SK-N-SH treated with all-trans-retinoic acid at 6 μM for 48 hours (cell line): ENCODE measurements around the gene KCNH2.

ENCODE experiments used
- ATAC-seq: fragments of 200-7000 bp; cut with Tn5 transposase; 3 replicates; pipeline ENCODE4 v1.9.1; 2020; ENCODE audit warnings: mild to moderate bottlenecking, moderate library complexity
- ARNTL ChIP-seq: fragments of 450-650 bp; formaldehyde crosslinking; IDR thresholded peaks from 2 replicates; pipeline ENCODE4 v1.5.0; 2020; ENCODE audit warnings: low read depth, mild to moderate bottlenecking, moderate library complexity, borderline replicate concordance
- BACH2 ChIP-seq: fragments of 250-450 bp; sonication (Bioruptor Pico); IDR thresholded peaks from 2 replicates; pipeline ENCODE4 v1.9.0; 2021; ENCODE audit warnings: mild to moderate bottlenecking, borderline replicate concordance
- CREB5 ChIP-seq: fragments of 250-450 bp; sonication (Bioruptor Pico); IDR thresholded peaks from 2 replicates; pipeline ENCODE4 v1.5.1; 2020; ENCODE audit warnings: low read depth, mild to moderate bottlenecking, moderate library complexity
- CSDC2 ChIP-seq: fragments of 250-450 bp; sonication (Bioruptor Pico); IDR thresholded peaks from 2 replicates; pipeline ENCODE4 v1.5.0; 2020; ENCODE audit warnings: mild to moderate bottlenecking, moderate library complexity
- CSRNP3 ChIP-seq: fragments of 250-450 bp; sonication (Bioruptor Pico); IDR thresholded peaks from 2 replicates; pipeline ENCODE4 v1.5.1; 2021; ENCODE audit warnings: mild to moderate bottlenecking, moderate library complexity
- ESRRG ChIP-seq: fragments of 250-450 bp; sonication (Bioruptor Pico); IDR thresholded peaks from 2 replicates; pipeline ENCODE4 v1.6.1; 2021; ENCODE audit warnings: mild to moderate bottlenecking
- GLIS3 ChIP-seq: fragments of 250-450 bp; sonication (Bioruptor Pico); IDR thresholded peaks from 2 replicates; pipeline ENCODE4 v1.5.0; 2020; ENCODE audit warnings: mild to moderate bottlenecking, moderate library complexity
- ISL1 ChIP-seq: fragments of 250-450 bp; sonication (Bioruptor Pico); IDR thresholded peaks from 2 replicates; pipeline ENCODE4 v2.1.2; 2022; ENCODE audit warnings: mild to moderate bottlenecking, moderate library complexity
- OSR1 ChIP-seq: fragments of 250-450 bp; sonication (Bioruptor Pico); IDR thresholded peaks from 2 replicates; pipeline ENCODE4 v1.8.0; 2022; ENCODE audit warnings: moderate library complexity, mild to moderate bottlenecking, inconsistent platforms
- PATZ1 ChIP-seq: fragments of 250-450 bp; sonication (Bioruptor Pico); IDR thresholded peaks from 2 replicates; pipeline ENCODE4 v1.8.0; 2020; ENCODE audit warnings: mild to moderate bottlenecking, moderate library complexity, borderline replicate concordance
- PPARA ChIP-seq: fragments of 250-450 bp; sonication (Bioruptor Pico); IDR thresholded peaks from 2 replicates; pipeline ENCODE4 v1.5.0; 2020; ENCODE audit warnings: mild to moderate bottlenecking, borderline replicate concordance
- RARB ChIP-seq: fragments of 250-450 bp; sonication (Bioruptor Pico); IDR thresholded peaks from 2 replicates; pipeline ENCODE4 v1.8.0; 2021; ENCODE audit warnings: mild to moderate bottlenecking, moderate library complexity
- SNAI2 ChIP-seq: fragments of 250-450 bp; sonication (Bioruptor Pico); IDR thresholded peaks from 2 replicates; pipeline ENCODE4 v1.5.0; 2020; ENCODE audit warnings: mild to moderate bottlenecking, moderate library complexity
- TCF4 ChIP-seq: fragments of 250-450 bp; sonication (Bioruptor Pico); IDR thresholded peaks from 2 replicates; pipeline ENCODE4 v1.8.0; 2021; ENCODE audit warnings: mild to moderate bottlenecking, moderate library complexity, borderline replicate concordance
- TOX ChIP-seq: fragments of 250-450 bp; sonication (Bioruptor Pico); IDR thresholded peaks from 2 replicates; pipeline ENCODE4 v1.8.0; 2021; ENCODE audit warnings: mild to moderate bottlenecking, moderate library complexity, borderline replicate concordance
- TSHZ2 ChIP-seq: fragments of 250-450 bp; sonication (Bioruptor Pico); IDR thresholded peaks from 2 replicates; pipeline ENCODE4 v1.5.0; 2020; ENCODE audit warnings: mild to moderate bottlenecking, moderate library complexity
- ZC3H10 ChIP-seq: fragments of 250-450 bp; sonication (Bioruptor Pico); IDR thresholded peaks from 2 replicates; pipeline ENCODE4 v1.5.1; 2021; ENCODE audit warnings: mild to moderate bottlenecking, moderate library complexity
- ZFP3 ChIP-seq: fragments of 250-450 bp; sonication (Bioruptor Pico); IDR thresholded peaks from 2 replicates; pipeline ENCODE4 v1.5.0; 2020; ENCODE audit warnings: mild to moderate bottlenecking, moderate library complexity
- ZFP30 ChIP-seq: fragments of 450-650 bp; formaldehyde crosslinking; IDR thresholded peaks from 2 replicates; pipeline ENCODE4 v1.5.0; 2022; ENCODE audit warnings: mild to moderate bottlenecking, moderate library complexity
- ZNF565 ChIP-seq: fragments of 450-650 bp; formaldehyde crosslinking; conservative IDR thresholded peaks from 2 replicates; pipeline ENCODE4 v1.5.0; 2020; ENCODE audit warnings: low read depth, mild to moderate bottlenecking, moderate library complexity
- ZNF70 ChIP-seq: fragments of 450-650 bp; formaldehyde crosslinking; IDR thresholded peaks from 2 replicates; pipeline ENCODE4 v1.5.0; 2020; ENCODE audit warnings: mild to moderate bottlenecking, moderate library complexity
- ZNF8 ChIP-seq: fragments of 450-650 bp; formaldehyde crosslinking; IDR thresholded peaks from 2 replicates; pipeline ENCODE4 v1.5.0; 2020; ENCODE audit warnings: mild to moderate bottlenecking, moderate library complexity

KCNH2 gene

GRCh38 chr7:150940431-150941102 lies 37.6 kb downstream of the KCNH2 start (continued):
- TF ChIP-seq ESRRG (CRISPR knock-in tag): no peak
- no peak for TF ChIP-seq ZC3H10 (CRISPR knock-in tag)
- TF ChIP-seq ZNF8 (CRISPR knock-in tag): no peak
- TF ChIP-seq PPARA (CRISPR knock-in tag): no peak
- TF ChIP-seq GLIS3 (CRISPR knock-in tag): no peak

GRCh38 chr7:150939466-150939865 lies 38.7 kb downstream of the KCNH2 start:
- ATAC-seq: no peak
- TF ChIP-seq ARNTL (CRISPR knock-in tag): no peak
- no peak for TF ChIP-seq OSR1 (CRISPR knock-in tag)
- TF ChIP-seq SNAI2 (CRISPR knock-in tag): no peak
- peak; percentile 35; the same call in 1 of the 2 replicates for TF ChIP-seq TCF4
- no peak for TF ChIP-seq GLIS3 (CRISPR knock-in tag)
- TF ChIP-seq PATZ1 (CRISPR knock-in tag): no peak
- no peak for TF ChIP-seq ZNF565 (CRISPR knock-in tag)

GRCh38 chr7:150939052-150939451 lies 39.1 kb downstream of the KCNH2 start:
- TF ChIP-seq CSDC2 (no peak), ARNTL (CRISPR knock-in tag) (no peak), ZNF8 (CRISPR knock-in tag) (no peak), TSHZ2 (CRISPR knock-in tag) (no peak), ZFP3 (CRISPR knock-in tag) (no peak), ZFP30 (CRISPR knock-in tag) (no peak), TCF4 (no peak), CREB5 (CRISPR knock-in tag) (no peak)
- no peak for ATAC-seq

GRCh38 chr7:150938566-150938965 lies 39.6 kb downstream of the KCNH2 start:
- TF ChIP-seq BACH2 (CRISPR knock-in tag) (no peak), SNAI2 (CRISPR knock-in tag) (no peak), CSRNP3 (no peak), ZFP3 (CRISPR knock-in tag) (no peak), TOX (no peak), ZNF565 (CRISPR knock-in tag) (no peak), GLIS3 (CRISPR knock-in tag) (no peak), TSHZ2 (CRISPR knock-in tag) (no peak), ZNF8 (CRISPR knock-in tag) (no peak), CREB5 (CRISPR knock-in tag) (no peak), PPARA (CRISPR knock-in tag) (no peak), RARB (no peak), ISL1 (CRISPR knock-in tag) (no peak), ZNF70 (CRISPR knock-in tag) (no peak), ZFP30 (CRISPR knock-in tag) (no peak)
- no peak for ATAC-seq
